T-helper 17 cell (primary cell): ENCODE data around the gene CDH11. TPM values are rescaled to one million over a fixed set of nuclear protein-coding genes. Genes with fewer than 3 reads are reported as not detected.

ENCODE experiments used
- ATAC-seq: fragments of 150-1000 bp; cut with Tn5 transposase; 2 replicates; pipeline ENCODE4 v1.10.0; 2021; ENCODE audit warnings: mild to moderate bottlenecking, moderate library complexity
- DNase-seq, 3 donors: peaks; one replicate each; pipeline versions ENCODE4 v3.0.0 to v3.0.0-alpha.2; 2020 to 2021
- H3K9me3 ChIP-seq: one replicate; pipeline ENCODE4 v1.7.0; 2013; ENCODE audit warnings: low read length, mild to moderate bottlenecking; ENCODE audit not compliant: control insufficient read depth, poor library complexity, severe bottlenecking
- H3K27ac Mint-ChIP-seq: one replicate; pipeline ENCODE4 v1.8.0; 2022; ENCODE audit warnings: mild to moderate bottlenecking, moderate library complexity, mixed read lengths
- H3K27me3 Mint-ChIP-seq: one replicate; pipeline ENCODE4 v1.8.0; 2022; ENCODE audit warnings: mixed read lengths
- H3K36me3 Mint-ChIP-seq: one replicate; pipeline ENCODE4 v1.8.0; 2022; ENCODE audit warnings: low read depth, mixed read lengths
- H3K4me1 Mint-ChIP-seq: one replicate; pipeline ENCODE4 v1.8.0; 2022; ENCODE audit warnings: mild to moderate bottlenecking, mixed read lengths
- H3K4me3 Mint-ChIP-seq: one replicate; pipeline ENCODE4 v1.8.0; 2022; ENCODE audit warnings: mild to moderate bottlenecking, moderate library complexity, mixed read lengths
- total RNA-seq, 4 donors: library from RNA in 2 of 4; stranded (reverse) in 2 of 4; gene quantifications; one replicate each; pipeline ENCODE4 v1.2.3 and lab custom pipeline; 2022 to 2026

CDH11 gene
- total RNA-seq, 2 donors from 2014 or later = not detected

DNA sequence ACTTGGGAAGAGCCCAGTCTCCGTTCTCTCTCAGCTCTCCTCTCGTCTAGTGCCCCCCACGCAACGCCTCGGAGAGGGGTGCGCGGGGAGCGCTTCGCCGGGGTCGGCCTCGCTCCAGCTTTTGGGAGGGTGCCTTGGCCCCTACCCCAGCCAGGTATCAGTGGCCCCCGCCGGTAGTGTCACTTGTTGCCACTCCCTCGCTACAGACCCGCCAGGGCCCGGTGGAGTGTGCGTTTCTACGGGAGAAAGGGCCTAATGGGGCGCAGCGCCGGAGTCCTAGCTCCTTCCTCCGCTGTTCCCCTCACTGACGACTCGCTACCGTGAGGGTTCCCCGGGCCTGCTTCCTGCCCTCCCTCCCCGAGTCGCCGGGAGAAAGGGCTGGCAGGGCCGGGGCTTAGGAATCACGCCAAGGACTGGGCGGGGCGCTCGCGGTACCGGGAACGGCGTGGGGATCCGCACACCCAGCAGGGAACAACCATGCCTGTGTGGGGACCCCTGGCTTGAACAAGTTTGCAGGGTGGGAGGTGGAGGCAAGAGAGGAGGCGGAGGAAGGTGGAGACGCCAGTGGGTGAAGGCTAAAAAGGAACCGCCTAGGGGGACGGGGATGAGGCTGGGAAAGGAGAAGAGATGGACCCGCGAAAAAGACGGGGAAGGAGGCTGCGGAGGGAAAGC lies 997 bp upstream of the CDH11 start:
- ATAC-seq (no peak), DNase-seq (no peak)
- Mint-ChIP-seq H3K36me3 (peaks cover 4% of the 10 kb centered on the region), H3K27ac (no peak overlapping the region), H3K4me3 (no peak overlapping the region), H3K27me3 (peaks cover 25% of the 10 kb centered on the region), H3K4me1 (no peaks in the 10 kb centered on the region)
- no peaks in the 10 kb centered on the region for H3K9me3 ChIP-seq

DNA sequence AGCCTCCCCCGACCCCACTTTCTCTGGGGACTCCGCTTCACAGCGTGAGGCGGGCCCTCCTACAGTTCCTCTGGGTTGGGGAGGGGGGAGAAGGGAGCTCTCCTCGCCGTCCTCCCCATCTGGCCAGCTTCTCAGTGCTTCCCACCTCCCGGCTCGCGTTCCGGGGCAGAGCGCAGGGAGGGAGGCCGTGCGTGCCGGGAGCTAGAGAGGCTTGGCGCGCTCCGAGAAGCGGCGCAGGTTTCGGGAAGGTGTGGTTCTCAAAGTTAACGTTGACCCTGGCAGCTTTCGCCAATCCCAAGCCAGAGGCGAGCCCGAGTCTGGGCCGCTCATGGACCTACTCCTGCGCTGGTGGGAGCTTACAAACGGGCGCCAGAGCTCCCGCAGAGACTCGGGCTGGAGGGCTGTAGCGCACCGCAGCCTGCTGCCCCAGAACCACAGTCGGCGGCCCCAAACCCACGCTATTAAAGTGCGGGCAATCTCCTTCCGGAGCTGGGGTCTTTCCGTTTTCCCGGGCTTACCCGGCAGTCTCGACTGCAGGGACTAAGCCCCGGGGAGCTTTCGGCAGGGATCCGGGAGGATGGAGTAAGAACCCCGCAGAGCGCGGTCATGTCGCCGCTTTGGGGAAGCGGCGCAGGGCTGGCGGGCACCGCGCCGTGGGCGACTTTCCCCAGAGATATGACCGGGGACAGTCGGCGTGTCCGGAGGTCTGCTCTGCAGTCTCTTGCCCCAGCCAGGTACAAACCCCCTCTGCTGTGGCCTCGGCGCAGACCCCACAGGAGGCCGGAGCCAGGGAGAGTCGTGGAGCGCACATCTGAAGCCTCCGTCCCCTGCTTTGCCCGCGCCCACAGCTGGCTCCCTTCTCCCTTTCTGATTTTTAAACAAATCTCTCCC lies 787 bp downstream of the CDH11 start:
- no peaks in the 10 kb centered on the region for H3K4me1 Mint-ChIP-seq
- DNase-seq (no peak), ATAC-seq (no peak)
- no peak overlapping the region for H3K27ac Mint-ChIP-seq
- H3K9me3 ChIP-seq = no peaks in the 10 kb centered on the region
- H3K4me3 Mint-ChIP-seq = no peak overlapping the region
- H3K36me3 Mint-ChIP-seq = peaks cover 4% of the 10 kb centered on the region
- peaks cover 29% of the 10 kb centered on the region for H3K27me3 Mint-ChIP-seq

- peaks cover 29% of the 10 kb centered on the region for H3K27me3 Mint-ChIP-seq
- peaks cover 4% of the 10 kb centered on the region for H3K36me3 Mint-ChIP-seq
- no peak for ATAC-seq
- H3K4me1 Mint-ChIP-seq = no peaks in the 10 kb centered on the region
- no peak overlapping the region for H3K4me3 Mint-ChIP-seq
- no peak overlapping the region for H3K27ac Mint-ChIP-seq
- H3K9me3 ChIP-seq = no peaks in the 10 kb centered on the region
- no peak for DNase-seq
Observed at GRCh38 chr16:65120461-65120830, 1.4 kb downstream of the CDH11 start.

DNA sequence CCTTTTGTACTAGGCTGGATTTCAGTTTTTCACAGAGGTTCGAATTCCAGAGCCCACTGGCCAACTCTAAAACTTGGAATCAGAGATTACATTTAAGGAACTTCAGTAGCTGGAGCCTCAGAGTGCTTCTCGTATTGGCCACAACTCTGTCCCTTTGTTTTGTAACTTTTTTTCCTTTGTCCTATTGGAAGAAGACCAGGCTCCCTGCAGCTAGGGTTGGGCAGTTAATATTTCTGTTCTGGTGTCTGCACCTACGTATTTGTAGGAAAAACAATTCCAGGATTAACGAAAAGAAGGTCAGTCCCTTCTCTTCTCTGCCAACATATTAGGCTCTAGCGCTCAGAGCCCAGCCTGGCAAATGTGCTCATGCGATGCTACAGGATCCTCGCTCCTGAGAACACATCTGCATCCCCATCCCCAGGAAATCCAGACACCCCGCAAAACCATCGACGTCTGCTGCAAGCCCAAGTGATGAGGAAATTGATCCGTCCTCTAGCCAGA lies 1.9 kb downstream of the CDH11 start:
- H3K4me1 Mint-ChIP-seq = no peaks in the 10 kb centered on the region
- no peak overlapping the region for H3K4me3 Mint-ChIP-seq
- peaks cover 29% of the 10 kb centered on the region for H3K27me3 Mint-ChIP-seq
- no peak for DNase-seq
- no peak for ATAC-seq
- no peak overlapping the region for H3K27ac Mint-ChIP-seq
- no peaks in the 10 kb centered on the region for H3K9me3 ChIP-seq
- H3K36me3 Mint-ChIP-seq = peaks cover 4% of the 10 kb centered on the region

- no peaks in the 10 kb centered on the region for H3K4me1 Mint-ChIP-seq
- no peak for DNase-seq
- peaks cover 4% of the 10 kb centered on the region for H3K36me3 Mint-ChIP-seq
- H3K27ac Mint-ChIP-seq = no peak overlapping the region
- ATAC-seq = no peak
- no peak overlapping the region for H3K4me3 Mint-ChIP-seq
- no peaks in the 10 kb centered on the region for H3K9me3 ChIP-seq
- peaks cover 25% of the 10 kb centered on the region for H3K27me3 Mint-ChIP-seq
Observed at GRCh38 chr16:65119435-65119834, 2.4 kb downstream of the CDH11 start.

DNA sequence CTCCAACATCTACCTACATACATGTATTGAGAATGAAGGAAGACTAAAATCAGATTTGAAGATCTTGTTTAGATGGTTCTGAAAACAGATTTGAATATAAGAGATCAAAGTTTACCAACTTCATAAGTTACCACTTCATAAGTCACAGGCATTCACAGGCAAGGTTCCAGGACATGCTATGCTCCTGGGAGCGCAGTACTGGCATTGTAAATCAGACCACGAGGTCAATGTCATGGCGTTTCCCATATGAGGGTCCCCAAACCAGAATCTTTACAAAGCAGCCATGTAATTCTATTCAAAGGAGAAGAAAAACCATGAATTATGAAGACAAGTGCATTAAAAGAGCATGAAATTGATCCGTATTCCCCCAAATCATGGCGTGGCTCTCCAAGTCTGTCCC lies 3.0 kb downstream of the CDH11 start:
- Mint-ChIP-seq H3K4me3 (no peak overlapping the region), H3K27ac (no peak overlapping the region), H3K27me3 (peaks cover 20% of the 10 kb centered on the region), H3K36me3 (peaks cover 4% of the 10 kb centered on the region), H3K4me1 (no peaks in the 10 kb centered on the region)
- DNase-seq = no peak
- ATAC-seq = no peak
- no peaks in the 10 kb centered on the region for H3K9me3 ChIP-seq

DNA sequence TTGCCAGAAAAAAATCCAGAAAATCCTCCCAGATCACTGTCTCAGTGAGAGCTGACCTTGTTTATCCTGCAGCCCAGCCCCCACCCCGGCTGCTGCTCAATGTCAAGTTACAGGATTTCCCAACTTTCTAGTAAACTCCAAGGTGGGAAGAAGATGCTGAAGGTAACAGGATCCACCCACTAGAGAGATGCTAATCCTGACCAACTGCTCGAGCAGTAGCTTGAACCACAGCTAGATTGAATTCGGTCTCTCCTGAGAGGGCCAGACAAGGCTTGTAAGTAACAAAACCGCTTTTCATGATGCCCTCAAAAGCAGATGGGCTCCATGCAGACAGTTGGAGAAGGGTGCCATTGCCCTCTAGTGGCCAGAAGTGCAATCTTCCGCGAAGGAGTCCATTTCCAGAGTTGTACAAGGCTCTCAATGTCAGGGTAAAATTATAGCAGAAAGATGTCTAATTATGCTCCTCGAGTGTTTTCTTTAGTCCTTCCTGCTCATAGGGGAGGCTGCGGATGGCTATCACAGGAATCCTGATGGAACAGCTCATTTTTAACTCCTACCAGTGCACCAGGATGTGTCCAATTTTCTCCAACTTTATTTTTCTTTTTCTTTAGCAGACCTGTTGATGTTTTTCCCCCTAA lies 3.9 kb downstream of the CDH11 start:
- Mint-ChIP-seq H3K27me3 (peaks cover 17% of the 10 kb centered on the region), H3K27ac (no peak overlapping the region), H3K4me1 (no peaks in the 10 kb centered on the region), H3K4me3 (no peak overlapping the region), H3K36me3 (peaks cover 4% of the 10 kb centered on the region)
- DNase-seq = no peak
- no peaks in the 10 kb centered on the region for H3K9me3 ChIP-seq
- no peak for ATAC-seq

DNA sequence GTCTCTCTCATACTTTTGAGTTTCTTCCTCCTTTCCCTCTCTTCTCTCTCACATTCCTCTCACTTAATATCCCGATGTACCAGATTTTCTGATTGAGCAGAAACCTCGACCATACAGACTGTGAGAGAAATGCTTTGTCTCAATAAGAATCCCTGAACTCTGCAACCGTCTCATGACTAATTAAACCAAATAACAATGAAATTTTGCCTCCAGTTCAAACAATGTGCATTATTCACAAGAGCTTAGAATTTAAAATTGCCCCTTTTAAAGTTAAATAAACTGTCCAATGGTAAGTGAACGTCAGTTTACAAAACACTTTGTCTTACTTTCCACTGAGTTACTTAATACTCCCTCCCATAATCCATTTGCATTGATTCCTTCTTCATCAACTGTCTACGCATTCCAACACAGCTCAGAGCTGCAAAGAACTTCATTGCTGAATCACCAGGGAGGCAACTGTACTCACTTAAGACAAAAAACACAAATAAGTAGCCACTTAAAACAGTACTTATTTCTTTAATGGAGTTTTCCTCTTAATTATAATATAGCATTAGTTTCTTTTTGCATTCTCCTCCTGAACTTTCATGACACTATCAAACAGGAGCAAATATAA lies 4.9 kb downstream of the CDH11 start:
- no peak overlapping the region for H3K27ac Mint-ChIP-seq

DNA sequence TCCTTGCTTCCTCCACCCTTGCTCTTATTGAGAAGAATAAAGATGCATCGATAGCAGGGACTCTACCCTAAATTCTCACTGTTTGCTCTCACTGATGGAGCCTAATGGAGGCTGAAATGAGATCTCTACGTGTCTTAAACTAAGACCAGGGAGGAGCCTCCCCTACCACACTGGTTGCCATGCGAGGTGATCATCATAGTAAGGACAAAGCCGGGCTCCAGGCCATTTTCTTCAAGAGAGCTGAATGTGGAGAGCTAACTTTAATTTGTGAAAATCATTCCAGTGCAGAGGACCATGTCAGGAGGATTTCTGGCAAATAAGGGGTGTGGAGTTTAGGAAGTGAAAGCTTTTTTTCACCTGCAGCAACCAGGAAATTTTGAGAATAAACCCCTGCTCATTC lies 5.6 kb downstream of the CDH11 start:
- ATAC-seq (no peak), DNase-seq (no peak)
- no peaks in the 10 kb centered on the region for H3K9me3 ChIP-seq
- no peak overlapping the region for H3K27ac Mint-ChIP-seq
- peaks cover 2% of the 10 kb centered on the region for H3K36me3 Mint-ChIP-seq
- no peaks in the 10 kb centered on the region for H3K4me1 Mint-ChIP-seq
- no peak overlapping the region for H3K4me3 Mint-ChIP-seq
- H3K27me3 Mint-ChIP-seq = peaks cover 17% of the 10 kb centered on the region

More for the DNA sequence above, 4.9 kb downstream of the CDH11 start:
- Mint-ChIP-seq H3K36me3 (peaks cover 4% of the 10 kb centered on the region), H3K4me1 (no peaks in the 10 kb centered on the region), H3K4me3 (no peak overlapping the region), H3K27me3 (peaks cover 17% of the 10 kb centered on the region)
- ATAC-seq (no peak), DNase-seq (no peak)
- no peaks in the 10 kb centered on the region for H3K9me3 ChIP-seq

GRCh38 chr16:65114527-65114926 lies 7.3 kb downstream of the CDH11 start:
- DNase-seq (no peak), ATAC-seq (no peak)
- Mint-ChIP-seq H3K4me1 (no peaks in the 10 kb centered on the region), H3K27ac (no peak overlapping the region), H3K36me3 (no peaks in the 10 kb centered on the region), H3K27me3 (peaks cover 5% of the 10 kb centered on the region), H3K4me3 (no peak overlapping the region)
- H3K9me3 ChIP-seq = no peaks in the 10 kb centered on the region

GRCh38 chr16:65113441-65113840 lies 8.4 kb downstream of the CDH11 start:
- no peak for ATAC-seq
- Mint-ChIP-seq H3K27ac (no peak overlapping the region), H3K4me1 (no peaks in the 10 kb centered on the region)

GRCh38 chr16:65111306-65111705 lies 10.6 kb downstream of the CDH11 start:
- Mint-ChIP-seq H3K4me1 (no peaks in the 10 kb centered on the region), H3K27me3 (no peaks in the 10 kb centered on the region), H3K36me3 (no peaks in the 10 kb centered on the region), H3K27ac (no peak overlapping the region), H3K4me3 (no peak overlapping the region)
- ATAC-seq (no peak), DNase-seq (no peak)
- H3K9me3 ChIP-seq = no peaks in the 10 kb centered on the region

More at GRCh38 chr16:65113441-65113840, 8.4 kb downstream of the CDH11 start:
- no peaks in the 10 kb centered on the region for H3K9me3 ChIP-seq
- DNase-seq = no peak
- H3K36me3 Mint-ChIP-seq = no peaks in the 10 kb centered on the region
- peaks cover 5% of the 10 kb centered on the region for H3K27me3 Mint-ChIP-seq
- no peak overlapping the region for H3K4me3 Mint-ChIP-seq

GRCh38 chr16:65106757-65107156 lies 15.1 kb downstream of the CDH11 start:
- Mint-ChIP-seq H3K27me3 (no peaks in the 10 kb centered on the region), H3K4me1 (no peaks in the 10 kb centered on the region), H3K4me3 (no peak overlapping the region), H3K36me3 (no peaks in the 10 kb centered on the region), H3K27ac (no peak overlapping the region)
- no peak for ATAC-seq
- no peak for DNase-seq
- no peaks in the 10 kb centered on the region for H3K9me3 ChIP-seq
